Stimulated activated naive B cell treated with anti-CD40 and anti-IgM and Interleukin-4, amounts not matched to agents 10 μg/mL and 1 μg/mL and 100 μg/mL, for 72 hours (primary cell): ENCODE data around the gene SPATA13.
"Not testable (repeated sequence)": the region's sequence is repeated elsewhere in the genome, so short reads cannot be mapped to it uniquely, and the experiment has no call there.

Source experiments
- ATAC-seq, 2 donors: fragments of 150-1000 bp; cut with Tn5 transposase; replicated peaks; 2 replicates each; pipeline ENCODE4 v1.10.0; 2021; ENCODE audit warnings: moderate library complexity in 1 of 2
- DNase-seq: peaks from one replicate; pipeline ENCODE4 v3.0.0; 2021
- H3K27ac Mint-ChIP-seq: one replicate; pipeline ENCODE4 v1.8.0; 2022; ENCODE audit warnings: mild to moderate bottlenecking, mixed read lengths
- H3K27me3 Mint-ChIP-seq, 2 donors: one replicate each; pipeline ENCODE4 v1.8.0; 2022; ENCODE audit warnings: mixed read lengths in 2 of 2
- H3K36me3 Mint-ChIP-seq, 2 donors: one replicate each; pipeline ENCODE4 v1.8.0; 2022; ENCODE audit warnings: mixed read lengths in 2 of 2, mild to moderate bottlenecking in 1 of 2
- H3K4me1 Mint-ChIP-seq, 2 donors: one replicate each; pipeline ENCODE4 v1.8.0; 2022; ENCODE audit warnings: mixed read lengths in 2 of 2, mild to moderate bottlenecking in 1 of 2
- H3K4me3 Mint-ChIP-seq, 2 donors: one replicate each; pipeline ENCODE4 v1.8.0; 2022; ENCODE audit warnings: mild to moderate bottlenecking in 2 of 2, mixed read lengths in 2 of 2, moderate library complexity in 1 of 2
- H3K9me3 Mint-ChIP-seq, 2 donors: one replicate each; pipeline ENCODE4 v1.8.0; 2022; ENCODE audit warnings: mixed read lengths in 2 of 2, mild to moderate bottlenecking in 1 of 2

SPATA13 gene

DNA sequence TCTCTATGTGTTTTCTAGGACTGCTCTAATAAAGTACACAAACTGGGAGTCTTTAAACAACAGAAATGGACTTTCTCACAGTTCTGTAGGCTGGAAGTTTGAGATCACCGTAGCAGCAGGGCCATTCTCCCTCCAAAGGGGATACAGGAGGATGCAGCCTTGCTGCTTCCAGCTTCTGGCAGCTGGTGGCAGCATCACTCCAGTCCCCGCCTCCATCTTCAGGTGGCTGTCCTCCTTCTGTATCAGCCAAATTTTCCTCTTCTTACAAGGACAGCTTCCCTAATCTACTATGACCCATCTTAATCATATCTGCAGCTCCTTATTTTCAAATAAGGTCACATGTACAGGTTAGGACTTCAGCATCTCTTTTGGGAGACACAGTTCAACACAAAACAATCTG, 161.9 kb downstream of the SPATA13 start:
- H3K9me3 Mint-ChIP-seq, H3K4me1 Mint-ChIP-seq, ATAC-seq, H3K27ac Mint-ChIP-seq, H3K36me3 Mint-ChIP-seq, DNase-seq, H3K4me3 Mint-ChIP-seq: not testable (repeated sequence)
- peaks cover 19 to 24% of the 10 kb centered on the region in 2 donors for H3K27me3 Mint-ChIP-seq

- H3K4me1 Mint-ChIP-seq, result peaks cover 4 to 7% of the 10 kb centered on the region in 2 donors
- H3K27me3 Mint-ChIP-seq, result peaks cover 24 to 26% of the 10 kb centered on the region in 2 donors
- DNase-seq, result no peak
- no peaks in the 10 kb centered on the region for H3K9me3 Mint-ChIP-seq
- no peaks in the 10 kb centered on the region for H3K36me3 Mint-ChIP-seq
- H3K4me3 Mint-ChIP-seq, result no peak overlapping the region
- no peak for ATAC-seq
- peak overlapping the region; percentile 38 for H3K27ac Mint-ChIP-seq
These were observed 162.7 kb downstream of the SPATA13 start for GRCh38 chr13:24323036-24323738.

- H3K36me3 Mint-ChIP-seq, result no peaks in the 10 kb centered on the region
- no peak overlapping the region for H3K4me3 Mint-ChIP-seq
- peak overlapping the region; percentile 38 for H3K27ac Mint-ChIP-seq
- peaks cover 29 to 31% of the 10 kb centered on the region in 2 donors for H3K27me3 Mint-ChIP-seq
- ATAC-seq (peak; percentile 34), DNase-seq (no peak)
- no peaks in the 10 kb centered on the region for H3K9me3 Mint-ChIP-seq
- H3K4me1 Mint-ChIP-seq, result peaks cover 4 to 7% of the 10 kb centered on the region in 2 donors
These were observed 163.2 kb downstream of the SPATA13 start for GRCh38 chr13:24323739-24324075.

- DNase-seq, H3K9me3 Mint-ChIP-seq, H3K4me1 Mint-ChIP-seq, H3K36me3 Mint-ChIP-seq, H3K4me3 Mint-ChIP-seq, ATAC-seq, H3K27ac Mint-ChIP-seq: not testable (repeated sequence)
- H3K27me3 Mint-ChIP-seq, result peaks cover 37 to 39% of the 10 kb centered on the region in 2 donors
These were observed 167.1 kb downstream of the SPATA13 start for GRCh38 chr13:24327598-24327997.

GRCh38 chr13:24328145-24328544, 167.6 kb downstream of the SPATA13 start:
- H3K4me1 Mint-ChIP-seq, result peaks cover 4 to 7% of the 10 kb centered on the region in 2 donors
- H3K27ac Mint-ChIP-seq, result no peak overlapping the region
- H3K4me3 Mint-ChIP-seq, result peak overlapping the region in 1 of 2 donors; percentile 8
- ATAC-seq, result peak in 1 of 2 donors; percentile 14
- DNase-seq, result no peak
- peaks cover 3% of the 10 kb centered on the region in 2 donors for H3K9me3 Mint-ChIP-seq
- H3K36me3 Mint-ChIP-seq, result no peaks in the 10 kb centered on the region
- H3K27me3 Mint-ChIP-seq, result peaks cover 37 to 44% of the 10 kb centered on the region in 2 donors

- H3K27me3 Mint-ChIP-seq, result peaks cover 15 to 26% of the 10 kb centered on the region in 2 donors
- no peak for DNase-seq
- no peak for ATAC-seq
- H3K4me3 Mint-ChIP-seq, result no peak overlapping the region
- no peak overlapping the region for H3K27ac Mint-ChIP-seq
- peaks cover 0 to 5% of the 10 kb centered on the region in 2 donors for H3K9me3 Mint-ChIP-seq
- H3K4me1 Mint-ChIP-seq, result no peaks in the 10 kb centered on the region
- H3K36me3 Mint-ChIP-seq, result peaks cover 0 to 3% of the 10 kb centered on the region in 2 donors
These were observed 178.2 kb downstream of the SPATA13 start for GRCh38 chr13:24338721-24339120.

DNA sequence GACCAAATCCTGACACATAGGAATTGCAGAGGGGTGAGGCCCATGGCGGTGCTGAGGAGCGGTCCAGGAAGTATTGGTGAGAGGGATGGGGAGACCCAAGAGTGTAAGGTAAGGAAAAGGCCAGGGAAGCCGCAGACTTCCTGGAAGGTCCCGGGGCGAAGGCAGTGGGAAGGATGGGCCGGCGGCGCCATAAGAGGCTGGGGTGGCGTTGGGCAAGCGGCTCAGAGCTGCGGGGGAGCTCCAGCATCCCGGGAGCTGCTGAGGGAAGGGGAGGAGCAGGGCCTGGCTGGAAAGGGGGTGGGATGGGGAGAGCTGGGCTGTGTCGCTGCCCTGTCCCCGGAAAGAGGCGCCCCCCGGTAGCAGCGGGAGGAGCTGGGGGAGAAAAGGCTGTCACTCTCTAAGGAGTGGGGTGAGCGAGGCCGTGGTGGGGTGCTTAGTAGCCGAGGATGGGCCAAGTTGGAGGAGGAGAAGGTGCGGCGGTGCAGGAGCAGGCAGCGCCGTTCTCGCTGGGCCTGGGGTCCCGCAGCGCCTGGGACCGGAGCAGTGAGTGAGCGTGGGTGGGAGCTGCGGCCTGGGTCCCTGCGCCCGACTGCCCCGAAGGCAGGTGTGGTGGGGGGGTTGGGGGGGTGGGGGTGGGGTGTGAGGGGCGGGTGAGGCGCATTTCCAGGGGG, 179.6 kb downstream of the SPATA13 start:
- Mint-ChIP-seq H3K36me3 (peaks cover 0 to 3% of the 10 kb centered on the region in 2 donors), H3K4me1 (no peaks in the 10 kb centered on the region), H3K4me3 (no peak overlapping the region), H3K9me3 (peaks cover 0 to 5% of the 10 kb centered on the region in 2 donors), H3K27ac (no peak overlapping the region), H3K27me3 (peaks cover 15 to 17% of the 10 kb centered on the region in 2 donors)
- DNase-seq, result no peak
- ATAC-seq, result no peak

- H3K4me3 Mint-ChIP-seq, result no peak overlapping the region
- H3K27ac Mint-ChIP-seq, result no peak overlapping the region
- peaks cover 0 to 3% of the 10 kb centered on the region in 2 donors for H3K36me3 Mint-ChIP-seq
- ATAC-seq, result no peak
- no peak for DNase-seq
- H3K27me3 Mint-ChIP-seq, result peaks cover 15 to 17% of the 10 kb centered on the region in 2 donors
- peaks cover 0 to 7% of the 10 kb centered on the region in 2 donors for H3K9me3 Mint-ChIP-seq
- H3K4me1 Mint-ChIP-seq, result no peaks in the 10 kb centered on the region
These were observed 180.1 kb downstream of the SPATA13 start for GRCh38 chr13:24340608-24340955.

DNA sequence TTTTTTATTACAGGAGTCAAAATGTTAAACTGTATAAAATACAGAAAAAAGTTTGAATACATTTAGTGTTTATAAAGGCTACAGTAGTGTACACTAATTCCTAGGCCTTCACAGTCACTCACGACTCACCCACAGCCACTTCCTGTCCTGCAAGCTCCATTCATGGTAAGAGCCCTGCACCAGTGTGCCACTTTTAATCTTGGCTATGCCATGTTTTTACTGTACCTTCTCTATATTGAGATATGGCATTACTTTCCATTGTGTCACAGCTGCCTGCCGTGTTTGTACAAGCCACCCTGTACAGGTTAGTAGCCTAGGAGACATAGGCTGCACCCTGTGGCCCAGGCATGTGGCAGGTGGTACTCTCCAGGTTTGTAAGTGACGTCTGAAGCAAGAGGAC, 180.9 kb downstream of the SPATA13 start:
- H3K9me3 Mint-ChIP-seq, result peaks cover 0 to 4% of the 10 kb centered on the region in 2 donors
- H3K4me3 Mint-ChIP-seq, result no peak overlapping the region
- peaks cover 10 to 13% of the 10 kb centered on the region in 2 donors for H3K27me3 Mint-ChIP-seq
- no peak overlapping the region for H3K27ac Mint-ChIP-seq
- ATAC-seq (no peak), DNase-seq (no peak)
- no peaks in the 10 kb centered on the region for H3K36me3 Mint-ChIP-seq
- H3K4me1 Mint-ChIP-seq, result no peaks in the 10 kb centered on the region

DNA sequence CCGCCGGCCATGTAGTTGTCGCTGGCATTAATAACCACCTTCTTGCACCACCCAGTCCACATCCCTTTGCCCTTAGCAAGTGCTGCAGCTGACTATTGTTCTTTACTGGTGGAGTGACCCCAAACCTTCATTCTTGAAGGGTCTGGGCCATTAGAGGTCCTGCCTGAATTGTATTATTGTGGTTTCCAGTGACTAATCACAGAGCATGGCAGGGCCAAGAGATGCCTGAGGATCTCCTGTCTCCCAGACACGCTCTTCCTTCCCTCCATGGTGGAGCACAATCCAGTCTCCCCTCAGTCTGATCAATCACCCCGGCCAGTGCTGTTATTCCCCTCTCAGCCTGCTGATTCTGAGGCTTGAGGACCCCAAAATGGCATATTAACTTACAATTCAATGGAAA, 187.9 kb downstream of the SPATA13 start:
- H3K4me1 Mint-ChIP-seq, result no peaks in the 10 kb centered on the region
- no peaks in the 10 kb centered on the region for H3K27me3 Mint-ChIP-seq
- no peak overlapping the region for H3K27ac Mint-ChIP-seq
- ATAC-seq (no peak), DNase-seq (no peak)
- peaks cover 0 to 2% of the 10 kb centered on the region in 2 donors for H3K9me3 Mint-ChIP-seq
- H3K36me3 Mint-ChIP-seq, result no peaks in the 10 kb centered on the region
- no peak overlapping the region for H3K4me3 Mint-ChIP-seq

DNA sequence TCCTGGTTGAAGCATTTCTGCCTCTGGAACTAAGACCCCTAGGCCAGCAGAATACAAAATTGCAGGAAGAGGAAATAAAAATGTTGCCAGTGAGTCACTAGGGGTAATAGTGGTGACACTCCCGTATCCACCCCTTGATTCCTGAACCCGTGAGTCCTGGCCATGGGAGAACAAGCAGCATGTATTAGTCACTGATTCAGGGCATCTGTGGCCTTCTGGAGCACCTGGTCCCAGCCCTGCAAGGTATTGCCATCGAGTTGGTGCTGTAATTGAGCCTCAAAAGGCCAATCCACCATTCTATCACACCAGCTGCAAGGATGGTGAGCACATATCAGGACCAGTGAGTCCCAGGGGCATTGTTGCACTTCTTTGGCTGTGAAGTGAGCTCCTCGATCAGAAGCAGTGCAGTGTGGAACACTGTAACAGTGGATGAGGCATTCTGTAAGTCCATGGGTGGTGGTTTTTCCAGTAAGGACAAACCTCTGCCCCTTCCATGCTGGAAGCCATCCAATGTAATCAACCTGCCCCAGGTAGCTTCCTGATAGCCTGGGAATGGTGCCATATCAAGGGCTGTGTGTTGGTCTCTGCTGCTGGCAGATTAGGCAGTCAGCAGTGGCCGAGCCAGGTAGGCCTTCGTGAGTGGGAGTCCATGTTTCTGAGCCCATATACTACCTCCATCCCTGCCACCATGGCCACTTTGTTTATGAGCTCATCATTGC, 188.4 kb downstream of the SPATA13 start:
- no peaks in the 10 kb centered on the region for H3K4me1 Mint-ChIP-seq
- DNase-seq, result no peak
- no peak for ATAC-seq
- peaks cover 0 to 2% of the 10 kb centered on the region in 2 donors for H3K9me3 Mint-ChIP-seq
- H3K27me3 Mint-ChIP-seq, result no peaks in the 10 kb centered on the region
- no peak overlapping the region for H3K4me3 Mint-ChIP-seq
- H3K27ac Mint-ChIP-seq, result no peak overlapping the region
- no peaks in the 10 kb centered on the region for H3K36me3 Mint-ChIP-seq

DNA sequence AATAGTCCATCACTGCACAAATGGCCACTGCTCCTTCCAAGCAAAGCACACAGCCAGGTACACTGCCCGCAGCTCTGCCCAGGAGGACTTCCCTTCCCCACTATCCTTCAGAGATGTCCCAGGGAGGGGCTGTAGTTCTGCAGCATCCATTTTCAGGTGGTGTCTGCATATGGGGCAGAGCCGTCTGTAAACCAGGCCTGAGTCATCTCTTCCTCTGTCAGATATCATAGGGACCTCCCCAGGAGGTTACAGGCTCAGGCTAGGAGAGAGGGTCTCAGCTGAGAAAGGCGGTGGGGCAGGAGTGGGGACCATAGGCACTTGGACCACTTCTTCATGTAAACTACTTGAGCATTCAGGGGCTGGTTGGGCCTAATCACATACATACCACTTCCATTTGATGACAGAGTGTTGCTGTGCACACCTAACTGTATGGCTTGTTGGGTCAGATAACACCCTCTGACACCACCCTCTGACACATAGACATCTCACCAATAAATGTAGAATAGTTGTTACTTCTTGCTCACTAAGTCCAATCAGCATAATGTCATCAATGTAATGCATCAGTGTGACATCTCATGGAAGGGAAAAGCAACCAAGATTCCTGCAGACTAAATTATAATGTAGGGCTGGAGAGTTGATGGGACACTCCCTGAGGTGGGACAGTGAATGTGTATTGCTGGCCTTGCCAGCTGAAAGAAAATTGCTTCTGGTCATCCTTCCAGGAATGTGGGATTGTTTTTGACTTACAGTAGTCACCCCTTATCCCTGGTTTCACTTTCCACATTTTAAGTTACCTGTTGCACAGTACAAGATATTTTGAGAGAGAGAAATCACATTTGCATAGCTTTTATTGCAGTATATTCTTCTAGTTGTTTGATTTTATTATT, 189.5 kb downstream of the SPATA13 start:
- DNase-seq, H3K9me3 Mint-ChIP-seq, H3K27ac Mint-ChIP-seq, H3K36me3 Mint-ChIP-seq, H3K4me3 Mint-ChIP-seq, H3K27me3 Mint-ChIP-seq, ATAC-seq, H3K4me1 Mint-ChIP-seq: not testable (repeated sequence)

- H3K36me3 Mint-ChIP-seq, result no peaks in the 10 kb centered on the region
These were observed 190.9 kb downstream of the SPATA13 start for GRCh38 chr13:24351423-24351822.

DNA sequence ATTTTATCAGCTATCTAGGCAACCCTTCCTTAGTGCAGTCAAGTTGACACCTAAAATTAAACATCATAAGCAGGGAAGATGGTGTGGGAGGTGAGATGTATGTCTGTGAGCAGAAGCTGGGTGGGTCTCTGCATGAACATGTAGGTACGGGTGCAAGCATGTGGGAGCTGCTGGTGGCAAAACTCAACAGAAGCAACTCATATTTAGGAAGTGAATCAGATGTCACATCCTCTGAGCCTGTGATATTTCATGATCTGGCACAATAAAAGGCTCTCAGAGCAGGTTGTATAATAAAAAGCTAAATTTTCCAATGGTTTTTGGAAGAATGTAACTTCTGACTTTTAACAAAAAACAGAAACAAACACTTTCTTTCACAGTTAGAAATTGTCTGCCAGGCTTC, 193.2 kb downstream of the SPATA13 start:
- Mint-ChIP-seq H3K4me1 (no peaks in the 10 kb centered on the region), H3K9me3 (no peaks in the 10 kb centered on the region), H3K27ac (no peak overlapping the region), H3K4me3 (no peak overlapping the region), H3K27me3 (no peaks in the 10 kb centered on the region), H3K36me3 (no peaks in the 10 kb centered on the region)
- ATAC-seq (no peak), DNase-seq (no peak)

More at GRCh38 chr13:24351423-24351822, 190.9 kb downstream of the SPATA13 start:
- no peak overlapping the region for H3K4me3 Mint-ChIP-seq
- no peaks in the 10 kb centered on the region for H3K4me1 Mint-ChIP-seq
- H3K27ac Mint-ChIP-seq, result no peak overlapping the region
- H3K27me3 Mint-ChIP-seq, result no peaks in the 10 kb centered on the region
- DNase-seq (no peak), ATAC-seq (no peak)
- no peaks in the 10 kb centered on the region for H3K9me3 Mint-ChIP-seq
